ENCODE measurements around the gene FRY. TPM values are rescaled to one million over a fixed set of nuclear protein-coding genes. Genes with fewer than 3 reads are reported as not detected.

Gene FRY
- total RNA-seq, 2 donors from 2014 or later, result 32.0 to 45.4 TPM

- no peak for DNase-seq
- Histone ChIP-seq H3K4me1 (no peaks in the 10 kb centered on the region), H3K36me3 (replicated peaks in 1 of 2; ENCODE audit: insufficient read depth in 1 of 2, low read depth in 2 of 2) (peaks cover 0 to 32% of the 10 kb centered on the region in 2 donors), H3K27ac (no peak overlapping the region), H3K9me3 (no peaks in the 10 kb centered on the region), H3K27me3 (no peaks in the 10 kb centered on the region), H3K4me3 (no peak overlapping the region)
- ATAC-seq, result no peak
- whole genome bisulfite sequencing, 2 donors, result 85 to 93% methylated on average over 3 of the region's 3 CpGs
- TF ChIP-seq CTCF (IDR thresholded peaks at IDR 0.05) (no peak), POLR2A (IDR thresholded peaks at IDR 0.05) (no peak)
- intact Hi-C loops (cut with DNase I), result no loop called here
Measured at GRCh38 chr13:32278426-32278825, 246.9 kb downstream of the FRY start.

- intact Hi-C loops (cut with DNase I), result no loop called here
- Histone ChIP-seq H3K36me3 (replicated peaks in 1 of 2; ENCODE audit: insufficient read depth in 1 of 2, low read depth in 2 of 2) (peaks cover 0 to 25% of the 10 kb centered on the region in 2 donors), H3K27me3 (no peaks in the 10 kb centered on the region), H3K27ac (no peak overlapping the region), H3K4me3 (no peak overlapping the region), H3K9me3 (no peaks in the 10 kb centered on the region), H3K4me1 (peaks cover 14% of the 10 kb centered on the region)
- TF ChIP-seq POLR2A (IDR thresholded peaks at IDR 0.05) (no peak), CTCF (IDR thresholded peaks at IDR 0.05) (no peak)
- 83 to 91% methylated on average over 1 of the region's 1 CpG for WGBS, 2 donors
- ATAC-seq (no peak), DNase-seq (no peak)
Measured at GRCh38 chr13:32281096-32281495, 249.5 kb downstream of the FRY start.

GRCh38 chr13:32282096-32282711 lies 250.6 kb downstream of the FRY start:
- H3K36me3 ChIP-seq (replicated peaks in 1 of 2; ENCODE audit: insufficient read depth in 1 of 2, low read depth in 2 of 2), result peaks cover 0 to 24% of the 10 kb centered on the region in 2 donors
- intact Hi-C loops (cut with DNase I), result no loop called here
- no peaks in the 10 kb centered on the region for H3K27me3 ChIP-seq

GRCh38 chr13:32284927-32285632 lies 253.5 kb downstream of the FRY start:
- DNase-seq (peak; percentile 20 to 36 (median 26)), ATAC-seq (peak; percentile 38)
- WGBS, 2 donors, result 30 to 37% methylated on average over 6 of the region's 6 CpGs
- Histone ChIP-seq H3K9me3 (no peaks in the 10 kb centered on the region), H3K27ac (peak overlapping the region in 1 of 4 donors; percentile 26), H3K36me3 (replicated peaks in 1 of 2; ENCODE audit: insufficient read depth in 1 of 2, low read depth in 2 of 2) (peaks cover 0 to 13% of the 10 kb centered on the region in 2 donors), H3K4me3 (no peak overlapping the region), H3K27me3 (no peaks in the 10 kb centered on the region), H3K4me1 (peaks cover 14% of the 10 kb centered on the region)
- TF ChIP-seq CTCF (IDR thresholded peaks at IDR 0.05) (no peak), POLR2A (IDR thresholded peaks at IDR 0.05) (no peak)
- intact Hi-C loops (cut with DNase I), result no loop called here

More at GRCh38 chr13:32282096-32282711, 250.6 kb downstream of the FRY start:
- ATAC-seq, result no peak
- peaks cover 14% of the 10 kb centered on the region for H3K4me1 ChIP-seq
- no peaks in the 10 kb centered on the region for H3K9me3 ChIP-seq
- WGBS, 2 donors, result 83 to 84% methylated on average over 2 of the region's 2 CpGs
- no peak for DNase-seq
- no peak for TF ChIP-seq CTCF (IDR thresholded peaks at IDR 0.05)
- no peak for TF ChIP-seq POLR2A (IDR thresholded peaks at IDR 0.05)
- no peak overlapping the region for H3K27ac ChIP-seq
- no peak overlapping the region for H3K4me3 ChIP-seq
